HL-60 (cell line): Measurements from ENCODE around the gene CARD6.
"Not testable (repeated sequence)": the region's sequence is repeated elsewhere in the genome, so short reads cannot be mapped to it uniquely, and the experiment has no call there.

Experiments
- DNase-seq, 2 experiments: peaks; one replicate each; pipeline ENCODE4 v3.0.0-alpha.2; 2010 to 2020; ENCODE audit warnings: low read depth in 1 of 2, low spot score in 1 of 2
- H3K27ac ChIP-seq: fragments of 250-450 bp; sonication (Bioruptor Pico); replicated peaks from 2 replicates; pipeline ENCODE4 v1.5.1; 2020; ENCODE audit warnings: mild to moderate bottlenecking, moderate library complexity
- H3K27me3 ChIP-seq: fragments of 250-450 bp; sonication (Bioruptor Pico); 2 replicates; pipeline ENCODE4 v1.5.1; 2021; ENCODE audit warnings: mild to moderate bottlenecking, moderate library complexity; ENCODE audit not compliant: insufficient read depth, poor library complexity, severe bottlenecking
- H3K4me3 ChIP-seq: replicated peaks from 2 replicates; pipeline ENCODE4 v1.5.1; 2011; ENCODE audit warnings: mild to moderate bottlenecking, control low read depth, low read length; ENCODE audit not compliant: insufficient read depth
- GABPA ChIP-seq: IDR thresholded peaks from 2 replicates; pipeline ENCODE4 v1.6.1; 2012; ENCODE audit warnings: low read depth
- POLR2AphosphoS5 ChIP-seq: IDR thresholded peaks from 2 replicates; pipeline ENCODE4 v1.6.1; 2012; ENCODE audit warnings: low read depth
- SPI1 ChIP-seq: IDR thresholded peaks from 2 replicates; pipeline ENCODE4 v1.6.1; 2012; ENCODE audit warnings: low read depth, mild to moderate bottlenecking, borderline replicate concordance
- long read RNA-seq: library from polyadenylated mRNA; unstranded; transcript quantifications from one replicate; pipeline ENCODE4 v2.0.0, GENCODE V29; 2020
- TF ChIP-seq, protein P1 (sequence below): IDR thresholded peaks from one replicate; pipeline ENCODE4 v1.5.1; 2011; ENCODE audit warnings: low read length, control low read depth, inconsistent platforms; ENCODE audit not compliant: insufficient read depth
- TF ChIP-seq, protein P2 (sequence below): IDR thresholded peaks from 2 replicates; pipeline ENCODE4 v1.6.1; 2012; ENCODE audit warnings: low read depth; ENCODE audit not compliant: insufficient replicate concordance

CARD6 gene
- long read RNA-seq, full-length matches to known transcripts: 4 of 5 reads
- long read RNA-seq, partial matches to known transcripts: 0 of 5 reads
- long read RNA-seq, other reads (novel, unspliced or antisense): 1 of 5 reads

DNA sequence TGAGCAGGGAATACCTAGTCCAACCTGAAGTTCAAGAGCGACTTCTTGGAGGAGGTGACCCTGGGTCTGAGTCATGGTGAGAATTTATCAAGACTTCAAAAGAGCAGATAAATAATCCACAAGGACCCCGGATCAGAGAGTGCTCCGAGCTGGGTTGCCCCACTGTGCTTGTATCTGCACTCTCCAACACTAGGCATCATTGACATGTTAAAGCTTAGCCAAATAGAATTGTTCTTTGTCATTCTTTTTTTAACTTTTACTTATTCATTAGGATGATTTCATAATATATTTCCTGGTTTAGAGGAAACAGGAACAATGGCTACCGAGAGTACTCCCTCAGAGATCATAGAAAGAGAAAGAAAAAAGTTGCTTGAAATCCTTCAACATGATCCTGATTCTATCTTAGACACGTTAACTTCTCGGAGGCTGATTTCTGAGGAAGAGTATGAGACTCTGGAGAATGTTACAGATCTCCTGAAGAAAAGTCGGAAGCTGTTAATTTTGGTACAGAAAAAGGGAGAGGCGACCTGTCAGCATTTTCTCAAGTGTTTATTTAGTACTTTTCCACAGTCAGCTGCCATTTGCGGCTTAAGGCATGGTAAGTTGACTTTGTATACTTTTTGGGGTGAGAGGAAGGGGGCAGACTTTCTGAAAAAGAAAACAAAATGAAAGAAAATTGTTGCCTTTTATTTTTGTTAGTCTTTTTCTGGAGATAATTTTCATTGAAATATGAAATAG is at the start of gene CARD6:
Gene CARD6 (plus strand): TSS at position 300 of the 738 bp plus-strand sequence. CDS start 16 bp downstream, at position 316.
- Histone ChIP-seq H3K4me3 (peak within 1 kb of the TSS; percentile 47), H3K27me3 (no peaks in the 10 kb centered on the region), H3K27ac (peak within 1 kb of the TSS; percentile 93)
- TF ChIP-seq, protein P1, sequence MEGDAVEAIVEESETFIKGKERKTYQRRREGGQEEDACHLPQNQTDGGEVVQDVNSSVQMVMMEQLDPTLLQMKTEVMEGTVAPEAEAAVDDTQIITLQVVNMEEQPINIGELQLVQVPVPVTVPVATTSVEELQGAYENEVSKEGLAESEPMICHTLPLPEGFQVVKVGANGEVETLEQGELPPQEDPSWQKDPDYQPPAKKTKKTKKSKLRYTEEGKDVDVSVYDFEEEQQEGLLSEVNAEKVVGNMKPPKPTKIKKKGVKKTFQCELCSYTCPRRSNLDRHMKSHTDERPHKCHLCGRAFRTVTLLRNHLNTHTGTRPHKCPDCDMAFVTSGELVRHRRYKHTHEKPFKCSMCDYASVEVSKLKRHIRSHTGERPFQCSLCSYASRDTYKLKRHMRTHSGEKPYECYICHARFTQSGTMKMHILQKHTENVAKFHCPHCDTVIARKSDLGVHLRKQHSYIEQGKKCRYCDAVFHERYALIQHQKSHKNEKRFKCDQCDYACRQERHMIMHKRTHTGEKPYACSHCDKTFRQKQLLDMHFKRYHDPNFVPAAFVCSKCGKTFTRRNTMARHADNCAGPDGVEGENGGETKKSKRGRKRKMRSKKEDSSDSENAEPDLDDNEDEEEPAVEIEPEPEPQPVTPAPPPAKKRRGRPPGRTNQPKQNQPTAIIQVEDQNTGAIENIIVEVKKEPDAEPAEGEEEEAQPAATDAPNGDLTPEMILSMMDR: no peak
- TF ChIP-seq POLR2AphosphoS5: no peak
- TF ChIP-seq, protein P2, sequence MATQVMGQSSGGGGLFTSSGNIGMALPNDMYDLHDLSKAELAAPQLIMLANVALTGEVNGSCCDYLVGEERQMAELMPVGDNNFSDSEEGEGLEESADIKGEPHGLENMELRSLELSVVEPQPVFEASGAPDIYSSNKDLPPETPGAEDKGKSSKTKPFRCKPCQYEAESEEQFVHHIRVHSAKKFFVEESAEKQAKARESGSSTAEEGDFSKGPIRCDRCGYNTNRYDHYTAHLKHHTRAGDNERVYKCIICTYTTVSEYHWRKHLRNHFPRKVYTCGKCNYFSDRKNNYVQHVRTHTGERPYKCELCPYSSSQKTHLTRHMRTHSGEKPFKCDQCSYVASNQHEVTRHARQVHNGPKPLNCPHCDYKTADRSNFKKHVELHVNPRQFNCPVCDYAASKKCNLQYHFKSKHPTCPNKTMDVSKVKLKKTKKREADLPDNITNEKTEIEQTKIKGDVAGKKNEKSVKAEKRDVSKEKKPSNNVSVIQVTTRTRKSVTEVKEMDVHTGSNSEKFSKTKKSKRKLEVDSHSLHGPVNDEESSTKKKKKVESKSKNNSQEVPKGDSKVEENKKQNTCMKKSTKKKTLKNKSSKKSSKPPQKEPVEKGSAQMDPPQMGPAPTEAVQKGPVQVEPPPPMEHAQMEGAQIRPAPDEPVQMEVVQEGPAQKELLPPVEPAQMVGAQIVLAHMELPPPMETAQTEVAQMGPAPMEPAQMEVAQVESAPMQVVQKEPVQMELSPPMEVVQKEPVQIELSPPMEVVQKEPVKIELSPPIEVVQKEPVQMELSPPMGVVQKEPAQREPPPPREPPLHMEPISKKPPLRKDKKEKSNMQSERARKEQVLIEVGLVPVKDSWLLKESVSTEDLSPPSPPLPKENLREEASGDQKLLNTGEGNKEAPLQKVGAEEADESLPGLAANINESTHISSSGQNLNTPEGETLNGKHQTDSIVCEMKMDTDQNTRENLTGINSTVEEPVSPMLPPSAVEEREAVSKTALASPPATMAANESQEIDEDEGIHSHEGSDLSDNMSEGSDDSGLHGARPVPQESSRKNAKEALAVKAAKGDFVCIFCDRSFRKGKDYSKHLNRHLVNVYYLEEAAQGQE: peak; percentile 49
- DNase-seq: peak; percentile 46 to 48

GRCh38 chr5:40791715-40792139 is 49.4 kb upstream of the CARD6 start:
- Histone ChIP-seq H3K27me3 (no peaks in the 10 kb centered on the region), H3K27ac (no peak overlapping the region), H3K4me3 (no peak overlapping the region)
- no peak for DNase-seq
- no peak for TF ChIP-seq SPI1
- TF ChIP-seq, protein P2: no peak
- TF ChIP-seq POLR2AphosphoS5: no peak
- TF ChIP-seq GABPA: no peak
- TF ChIP-seq, protein P1: no peak

DNA sequence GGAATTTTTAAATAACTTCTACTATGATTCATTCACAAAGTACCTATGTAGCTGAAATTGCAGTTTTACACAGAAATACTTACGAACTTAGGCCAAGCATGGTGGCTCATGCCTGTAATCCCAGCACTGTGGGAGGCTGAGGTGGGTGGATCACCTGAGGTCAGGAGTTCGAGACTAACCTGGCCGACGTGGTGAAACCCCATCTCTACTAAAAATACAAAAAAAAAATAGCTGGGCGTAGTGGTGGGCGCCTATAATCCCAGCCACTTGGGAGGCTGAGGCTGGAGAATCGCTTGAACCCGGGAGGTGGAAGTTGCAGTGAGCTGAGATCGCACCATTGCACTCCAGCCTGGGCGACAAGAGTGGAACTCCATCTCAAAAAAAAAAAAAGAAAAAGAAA is 48.5 kb upstream of the CARD6 start:
- H3K27ac ChIP-seq, DNase-seq, H3K4me3 ChIP-seq: not testable (repeated sequence)

DNA sequence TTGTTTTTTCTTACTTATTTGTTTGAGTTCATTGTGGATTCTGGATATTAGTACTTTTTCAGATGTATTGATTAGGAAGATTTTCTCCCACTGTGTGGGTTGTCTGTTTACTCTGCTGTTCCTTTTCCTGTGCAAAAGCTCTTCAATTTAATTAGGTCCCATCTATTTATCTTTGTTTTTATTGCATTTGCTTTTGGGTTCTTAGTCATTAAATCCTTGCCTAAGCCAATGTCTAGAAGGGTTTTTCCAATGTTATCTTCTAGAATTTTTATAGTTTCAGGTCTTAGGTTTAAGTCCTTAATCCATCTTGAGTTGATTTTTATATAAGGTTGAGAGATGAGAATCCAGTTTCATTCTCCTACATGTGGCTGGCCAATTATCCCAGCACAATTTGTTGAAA is 46.8 kb upstream of the CARD6 start:
- H3K4me3 ChIP-seq, DNase-seq, H3K27ac ChIP-seq, H3K27me3 ChIP-seq: not testable (repeated sequence)

More for the DNA sequence above, 48.5 kb upstream of the CARD6 start:
- not testable (repeated sequence) for H3K27me3 ChIP-seq

GRCh38 chr5:40794877-40795276 is 46.3 kb upstream of the CARD6 start:
- not testable (repeated sequence) for H3K27me3 ChIP-seq, H3K27ac ChIP-seq, DNase-seq, H3K4me3 ChIP-seq
